Vagina (tissue), 2 donors: ENCODE data around the gene RTP3. TPM values are rescaled to one million over a fixed set of nuclear protein-coding genes. Genes with fewer than 3 reads are reported as not detected.

Source experiments
- DNase-seq, 2 donors: peaks; one replicate each; pipeline ENCODE4 v3.0.0-alpha.2; 2017; ENCODE audit errors: extremely low spot score in 2 of 2
- H3K27ac ChIP-seq: fragments of 200-600 bp; sonication (generic); one replicate; pipeline ENCODE4 v1.5.1; 2019
- H3K27me3 ChIP-seq: fragments of 200-600 bp; sonication (generic); one replicate; pipeline ENCODE4 v1.5.1; 2019
- H3K36me3 ChIP-seq, 2 donors: fragments of 200-600 bp; sonication (generic); one replicate each; pipeline ENCODE4 v1.5.1; 2017 to 2019
- H3K4me1 ChIP-seq: fragments of 200-600 bp; sonication (generic); one replicate; pipeline ENCODE4 v1.5.1; 2019
- H3K4me3 ChIP-seq, 2 donors: fragments of 200-600 bp; sonication (generic); 1 replicate in 1 of 2; 2 replicates in 1 of 2; pipeline ENCODE4 v1.5.1; 2016 to 2019
- H3K9me3 ChIP-seq: fragments of 200-600 bp; sonication (generic); one replicate; pipeline ENCODE4 v1.5.1; 2019
- POLR2A ChIP-seq, 2 donors: fragments of 450-650 bp; IDR thresholded peaks; one replicate each; pipeline ENCODE4 v1.6.1; 2017; ENCODE audit warnings: antibody characterized with exemption in 2 of 2, mild to moderate bottlenecking in 2 of 2, moderate library complexity in 2 of 2
- POLR2AphosphoS5 ChIP-seq, 2 donors: sonication (generic); formaldehyde crosslinking; IDR thresholded peaks; one replicate each; pipeline ENCODE4 v1.9.0; 2017; ENCODE audit warnings: antibody characterized with exemption in 2 of 2, mild to moderate bottlenecking in 2 of 2, low read depth in 1 of 2; ENCODE audit not compliant: insufficient read depth in 1 of 2
- intact Hi-C: fragments of 100-400 bp; cut with DNase I; formaldehyde crosslinking; loops from one replicate; pipeline ENCODE4 v1.15.1; 2023
- total RNA-seq: library from RNA; depleted of rRNA; stranded (reverse); fragments of >200 nt; gene quantifications from one replicate; pipeline ENCODE4 v1.2.3, GENCODE V29; 2016
- TF ChIP-seq, protein P1 (sequence below), 3 experiments: fragments of 450-650 bp in 2 of 3; fragments of 200-600 bp in 1 of 3; sonication (generic) in 1 of 3; IDR thresholded peaks; one replicate each; pipeline ENCODE4 v1.5.1; 2017 to 2019; ENCODE audit warnings: antibody characterized with exemption in 3 of 3, mild to moderate bottlenecking in 2 of 3, moderate library complexity in 2 of 3

RTP3 gene
- total RNA-seq, 1 donor from 2014 or later: not detected

DNA sequence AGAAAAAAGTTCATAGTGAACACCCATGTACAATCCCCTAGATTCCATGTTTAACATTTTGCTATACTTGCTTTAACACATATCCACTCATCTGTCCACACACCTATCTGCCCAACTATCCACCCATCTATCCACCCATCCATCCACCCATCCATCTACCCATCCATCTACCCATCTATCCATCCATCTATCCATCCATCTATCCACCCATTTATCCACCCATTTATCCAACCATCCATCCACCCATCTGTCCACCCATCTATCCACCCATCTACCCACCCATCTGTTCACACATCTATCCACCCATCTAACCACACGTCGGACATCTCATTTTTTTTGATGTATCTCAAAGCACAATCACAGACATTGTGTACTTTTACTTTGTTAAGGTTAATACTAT is 25.8 kb downstream of the RTP3 start:
- H3K9me3 ChIP-seq: no peaks in the 10 kb centered on the region
- H3K4me3 ChIP-seq: no peak overlapping the region
- H3K27ac ChIP-seq: no peak overlapping the region
- H3K4me1 ChIP-seq: no peaks in the 10 kb centered on the region
- no peaks in the 10 kb centered on the region for H3K36me3 ChIP-seq
- H3K27me3 ChIP-seq: no peaks in the 10 kb centered on the region
- no peak for DNase-seq
- TF ChIP-seq POLR2A (IDR thresholded peaks at IDR 0.05) (no peak), POLR2AphosphoS5 (IDR thresholded peaks at IDR 0.05; ENCODE audit: insufficient read depth in 1 of 2, low read depth in 1 of 2) (no peak)
- TF ChIP-seq, protein P1, sequence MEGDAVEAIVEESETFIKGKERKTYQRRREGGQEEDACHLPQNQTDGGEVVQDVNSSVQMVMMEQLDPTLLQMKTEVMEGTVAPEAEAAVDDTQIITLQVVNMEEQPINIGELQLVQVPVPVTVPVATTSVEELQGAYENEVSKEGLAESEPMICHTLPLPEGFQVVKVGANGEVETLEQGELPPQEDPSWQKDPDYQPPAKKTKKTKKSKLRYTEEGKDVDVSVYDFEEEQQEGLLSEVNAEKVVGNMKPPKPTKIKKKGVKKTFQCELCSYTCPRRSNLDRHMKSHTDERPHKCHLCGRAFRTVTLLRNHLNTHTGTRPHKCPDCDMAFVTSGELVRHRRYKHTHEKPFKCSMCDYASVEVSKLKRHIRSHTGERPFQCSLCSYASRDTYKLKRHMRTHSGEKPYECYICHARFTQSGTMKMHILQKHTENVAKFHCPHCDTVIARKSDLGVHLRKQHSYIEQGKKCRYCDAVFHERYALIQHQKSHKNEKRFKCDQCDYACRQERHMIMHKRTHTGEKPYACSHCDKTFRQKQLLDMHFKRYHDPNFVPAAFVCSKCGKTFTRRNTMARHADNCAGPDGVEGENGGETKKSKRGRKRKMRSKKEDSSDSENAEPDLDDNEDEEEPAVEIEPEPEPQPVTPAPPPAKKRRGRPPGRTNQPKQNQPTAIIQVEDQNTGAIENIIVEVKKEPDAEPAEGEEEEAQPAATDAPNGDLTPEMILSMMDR (IDR thresholded peaks at IDR 0.05): no peak
- intact Hi-C loops: no loop called here

DNA sequence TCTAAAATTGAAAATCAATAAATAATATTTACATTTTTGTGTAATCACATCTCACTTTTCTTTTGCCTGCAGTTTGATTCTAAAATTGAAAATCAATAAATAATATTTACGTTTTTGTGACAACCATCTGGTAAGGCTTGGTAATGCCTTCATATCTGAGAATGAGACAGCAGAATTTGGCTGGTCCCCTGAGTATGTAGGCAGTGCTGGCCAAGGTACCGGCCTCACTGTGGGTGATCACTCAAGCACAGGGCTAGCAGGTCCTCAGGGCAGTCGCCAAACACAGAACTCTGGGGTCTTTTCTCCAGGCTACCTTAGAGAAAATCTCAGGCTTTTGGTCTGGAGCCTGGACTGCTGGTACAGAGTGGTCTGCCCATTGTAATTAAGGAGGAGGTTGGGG is 26.2 kb downstream of the RTP3 start:
- H3K9me3 ChIP-seq: no peaks in the 10 kb centered on the region
- H3K36me3 ChIP-seq: no peaks in the 10 kb centered on the region
- H3K27me3 ChIP-seq: no peaks in the 10 kb centered on the region
- TF ChIP-seq POLR2AphosphoS5 (IDR thresholded peaks at IDR 0.05; ENCODE audit: insufficient read depth in 1 of 2, low read depth in 1 of 2) (no peak), POLR2A (IDR thresholded peaks at IDR 0.05) (no peak)
- TF ChIP-seq, protein P1 (IDR thresholded peaks at IDR 0.05): no peak
- H3K4me3 ChIP-seq: no peak overlapping the region
- intact Hi-C loops: no loop called here
- no peak overlapping the region for H3K27ac ChIP-seq
- H3K4me1 ChIP-seq: no peaks in the 10 kb centered on the region
- DNase-seq: no peak

DNA sequence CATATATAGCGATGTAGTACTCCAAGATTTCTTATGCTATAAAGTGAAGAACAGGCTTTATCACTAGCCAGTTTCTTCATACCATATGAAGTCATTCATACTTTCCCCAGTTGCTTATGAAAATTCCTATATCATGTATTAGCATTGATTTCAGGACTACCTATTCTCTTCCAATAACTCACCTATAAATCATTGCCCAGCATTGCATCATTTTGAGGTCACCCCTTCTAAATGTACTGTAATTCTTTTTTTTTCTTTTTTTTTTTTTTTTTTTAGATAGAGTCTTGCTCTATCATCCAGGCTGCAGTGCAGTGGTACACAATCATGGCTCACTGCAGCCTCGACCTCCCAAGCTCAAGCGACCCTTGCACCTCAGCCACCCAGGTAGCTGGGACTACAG is 27.1 kb downstream of the RTP3 start:
- no peak overlapping the region for H3K4me3 ChIP-seq
- H3K36me3 ChIP-seq: no peaks in the 10 kb centered on the region
- no peaks in the 10 kb centered on the region for H3K9me3 ChIP-seq
- H3K27me3 ChIP-seq: no peaks in the 10 kb centered on the region
- intact Hi-C loops: no loop called here
- H3K4me1 ChIP-seq: no peaks in the 10 kb centered on the region
- TF ChIP-seq POLR2AphosphoS5 (IDR thresholded peaks at IDR 0.05; ENCODE audit: insufficient read depth in 1 of 2, low read depth in 1 of 2) (no peak), POLR2A (IDR thresholded peaks at IDR 0.05) (no peak)
- TF ChIP-seq, protein P1 (IDR thresholded peaks at IDR 0.05): no peak
- H3K27ac ChIP-seq: no peak overlapping the region
- no peak for DNase-seq

DNA sequence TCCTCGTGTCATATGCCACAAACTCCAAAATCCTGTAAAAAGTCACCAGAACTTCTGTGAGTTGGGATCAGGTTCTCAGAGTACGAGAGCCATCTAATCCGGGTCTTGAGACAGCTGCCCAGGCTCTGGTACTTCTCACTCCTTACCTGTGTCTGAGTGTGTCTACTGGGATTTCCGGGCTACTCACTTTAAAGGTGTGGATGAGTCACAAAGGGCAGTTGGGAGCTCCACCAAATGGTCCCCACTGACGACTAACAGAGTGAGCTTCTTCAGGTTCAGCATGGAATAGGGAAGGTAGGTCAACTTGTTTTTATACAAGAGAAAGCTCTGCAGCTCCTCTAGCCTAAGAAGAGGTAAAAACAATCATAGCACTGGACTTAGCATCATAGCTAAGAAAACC is 29.5 kb downstream of the RTP3 start:
- Histone ChIP-seq H3K4me1 (no peaks in the 10 kb centered on the region), H3K4me3 (no peak overlapping the region), H3K36me3 (no peaks in the 10 kb centered on the region), H3K27ac (no peak overlapping the region), H3K27me3 (no peaks in the 10 kb centered on the region), H3K9me3 (no peaks in the 10 kb centered on the region)
- DNase-seq: no peak
- TF ChIP-seq, protein P1 (IDR thresholded peaks at IDR 0.05): no peak
- TF ChIP-seq POLR2A (IDR thresholded peaks at IDR 0.05) (no peak), POLR2AphosphoS5 (IDR thresholded peaks at IDR 0.05; ENCODE audit: insufficient read depth in 1 of 2, low read depth in 1 of 2) (no peak)
- intact Hi-C loops: no loop called here

DNA sequence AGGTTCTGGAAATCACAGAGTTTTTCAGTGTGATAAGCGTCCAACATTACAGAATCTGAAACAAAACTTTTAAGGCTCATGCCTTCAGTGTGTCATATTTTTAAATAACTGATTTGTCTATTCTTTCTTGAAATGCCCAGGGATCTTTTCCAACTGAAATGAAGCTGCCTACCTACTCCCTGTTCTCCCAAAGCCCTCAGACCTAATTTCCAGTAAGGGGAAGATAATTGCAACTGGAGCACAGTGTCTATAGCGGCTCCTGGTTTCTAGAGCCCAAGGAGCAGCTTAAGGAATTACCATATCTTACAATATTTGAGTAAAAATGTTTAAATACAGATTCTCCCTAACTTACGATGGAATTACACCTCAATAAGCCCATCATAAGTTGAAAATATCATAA is 35.3 kb downstream of the RTP3 start:
- no peaks in the 10 kb centered on the region for H3K36me3 ChIP-seq
- no peak for DNase-seq
- intact Hi-C loops: no loop called here

More for the DNA sequence above, 35.3 kb downstream of the RTP3 start:
- no peak overlapping the region for H3K27ac ChIP-seq
- H3K4me3 ChIP-seq: no peak overlapping the region
- no peaks in the 10 kb centered on the region for H3K27me3 ChIP-seq
- TF ChIP-seq POLR2AphosphoS5 (IDR thresholded peaks at IDR 0.05; ENCODE audit: insufficient read depth in 1 of 2, low read depth in 1 of 2): no peak
- no peak for TF ChIP-seq POLR2A (IDR thresholded peaks at IDR 0.05)
- TF ChIP-seq, protein P1 (IDR thresholded peaks at IDR 0.05): no peak
- no peaks in the 10 kb centered on the region for H3K4me1 ChIP-seq
- H3K9me3 ChIP-seq: no peaks in the 10 kb centered on the region
